GM21576 (cell line): ENCODE data around the gene KRTAP5-2.
"Not testable (repeated sequence)": the region's sequence is repeated elsewhere in the genome, so short reads cannot be mapped to it uniquely, and the experiment has no call there.

ENCODE experiments used
- ATAC-seq: cut with Tn5 transposase; IDR thresholded peaks from one replicate; pipeline ENCODE4 v1.9.1; 2021; ENCODE audit warnings: mild to moderate bottlenecking, moderate library complexity; ENCODE audit not compliant: unreplicated experiment

KRTAP5-2 gene

GRCh38 chr11:1628506-1629325 is 30.6 kb upstream of the KRTAP5-2 start:
- ATAC-seq, result peak; percentile 55

DNA sequence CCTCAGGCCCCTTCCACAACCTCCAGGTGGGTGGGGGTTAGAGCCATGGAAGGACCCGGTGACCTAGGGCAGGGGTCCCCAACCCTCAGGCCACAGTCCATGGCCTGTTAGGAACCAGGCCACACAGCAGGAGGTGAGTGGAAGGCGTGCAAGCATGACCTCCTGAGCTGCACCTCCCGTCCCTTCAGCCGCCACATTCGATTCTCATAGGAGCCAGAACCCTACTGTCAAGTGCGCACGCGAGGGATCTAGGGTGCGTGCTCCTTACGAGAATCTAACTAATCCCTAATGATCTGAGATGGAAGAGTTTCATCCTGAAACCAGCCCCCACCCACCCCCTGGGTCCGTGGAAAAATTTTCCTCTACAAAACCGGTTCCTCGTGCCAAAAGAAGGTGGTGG is 27.4 kb upstream of the KRTAP5-2 start:
- no peak for ATAC-seq

- ATAC-seq, result no peak
Measured at GRCh38 chr11:1624621-1625020, 26.5 kb upstream of the KRTAP5-2 start.

DNA sequence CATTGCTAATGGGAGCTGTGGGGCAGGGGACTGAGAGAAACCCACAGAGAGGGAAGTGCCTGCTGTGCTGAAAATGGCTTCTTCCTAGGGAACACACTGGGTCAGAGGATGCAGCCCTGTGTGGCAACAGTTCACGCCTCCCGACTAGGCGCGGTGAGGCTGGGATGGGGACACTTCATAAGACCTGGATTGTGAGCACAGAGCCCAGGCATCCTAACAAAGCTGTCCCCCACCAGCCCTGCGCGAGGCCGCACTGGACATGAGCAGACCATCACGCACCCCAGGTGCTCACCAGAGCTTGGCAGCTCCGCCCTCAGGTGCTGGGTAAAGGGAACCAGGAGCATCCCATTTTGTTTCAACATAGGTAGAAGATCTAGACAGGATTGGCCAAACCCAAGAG is 25.6 kb upstream of the KRTAP5-2 start:
- no peak for ATAC-seq

DNA sequence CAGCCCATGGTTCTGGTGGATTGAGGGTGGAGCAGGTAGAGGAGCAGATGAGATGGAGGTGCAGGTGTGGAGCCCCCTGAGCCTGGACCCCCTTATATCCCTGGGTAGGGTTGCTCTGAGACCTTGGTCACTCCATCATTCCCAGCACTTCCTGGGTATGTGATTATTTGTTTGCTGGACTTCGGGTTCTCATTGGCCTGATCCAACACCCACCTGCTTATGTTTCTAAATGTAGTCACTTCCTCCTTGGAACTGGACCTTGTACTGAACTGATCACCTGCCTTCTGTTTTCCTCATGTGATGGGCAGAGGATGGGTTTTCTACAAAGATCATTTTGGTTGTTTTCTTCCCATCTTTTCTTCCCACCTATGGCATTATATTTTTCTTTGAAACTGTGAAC is 24.0 kb upstream of the KRTAP5-2 start, which contains the start of gene KRTAP5-4:
Gene KRTAP5-4, minus strand, starts transcription at position 53 of the 400 bp plus-strand sequence. Its CDS starts 45 bp downstream, at position 8.
- ATAC-seq, result no peak

GRCh38 chr11:1619449-1619848 is 21.4 kb upstream of the KRTAP5-2 start:
- ATAC-seq, result no peak

GRCh38 chr11:1618231-1618630 is 20.1 kb upstream of the KRTAP5-2 start:
- ATAC-seq, result no peak

DNA sequence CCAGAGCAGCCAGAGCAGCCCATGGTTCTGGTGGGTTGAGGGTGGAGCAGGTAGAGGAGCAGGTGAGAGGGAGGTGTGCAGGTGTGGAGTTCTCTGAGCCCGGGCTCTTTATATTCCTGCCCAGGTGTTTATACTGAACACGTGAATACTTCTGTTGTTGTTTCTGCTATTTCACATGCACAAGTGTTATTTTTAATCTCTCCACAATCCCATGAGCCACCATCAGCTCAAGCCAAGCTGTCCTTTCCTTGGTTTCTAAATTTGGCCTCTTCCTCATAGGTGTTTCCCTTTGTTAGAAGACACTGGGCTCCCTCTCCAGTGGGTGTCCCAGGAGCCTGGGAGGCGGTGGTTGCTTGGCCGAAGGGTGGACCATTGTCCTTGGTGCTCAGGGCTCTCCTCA is 10.3 kb upstream of the KRTAP5-2 start, which contains the start of gene KRTAP5-3:
Gene KRTAP5-3, minus strand, starts transcription at position 101 of the 400 bp plus-strand sequence. Its CDS starts 78 bp downstream, at position 23.
- ATAC-seq, result no peak

DNA sequence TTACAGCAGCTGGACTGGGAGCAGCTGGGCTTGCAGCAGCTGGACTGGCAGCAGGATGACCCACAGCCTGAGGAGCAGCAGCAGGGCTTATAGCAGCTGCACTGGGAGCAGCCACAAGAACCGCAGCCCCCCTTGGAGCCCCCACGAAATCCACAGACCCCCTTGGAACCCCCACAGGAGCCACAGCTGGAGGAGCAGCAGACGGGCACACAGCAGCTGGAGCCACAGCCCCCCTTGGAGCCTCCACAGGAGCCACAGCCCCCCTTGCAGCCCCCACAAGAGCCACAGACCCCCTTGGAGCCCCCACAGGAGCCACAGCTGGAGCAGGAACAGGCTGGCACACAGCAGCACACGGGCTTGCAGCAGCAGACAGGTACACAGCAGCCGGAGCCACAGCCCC is 9.8 kb upstream of the KRTAP5-2 start:
- not testable (repeated sequence) for ATAC-seq

DNA sequence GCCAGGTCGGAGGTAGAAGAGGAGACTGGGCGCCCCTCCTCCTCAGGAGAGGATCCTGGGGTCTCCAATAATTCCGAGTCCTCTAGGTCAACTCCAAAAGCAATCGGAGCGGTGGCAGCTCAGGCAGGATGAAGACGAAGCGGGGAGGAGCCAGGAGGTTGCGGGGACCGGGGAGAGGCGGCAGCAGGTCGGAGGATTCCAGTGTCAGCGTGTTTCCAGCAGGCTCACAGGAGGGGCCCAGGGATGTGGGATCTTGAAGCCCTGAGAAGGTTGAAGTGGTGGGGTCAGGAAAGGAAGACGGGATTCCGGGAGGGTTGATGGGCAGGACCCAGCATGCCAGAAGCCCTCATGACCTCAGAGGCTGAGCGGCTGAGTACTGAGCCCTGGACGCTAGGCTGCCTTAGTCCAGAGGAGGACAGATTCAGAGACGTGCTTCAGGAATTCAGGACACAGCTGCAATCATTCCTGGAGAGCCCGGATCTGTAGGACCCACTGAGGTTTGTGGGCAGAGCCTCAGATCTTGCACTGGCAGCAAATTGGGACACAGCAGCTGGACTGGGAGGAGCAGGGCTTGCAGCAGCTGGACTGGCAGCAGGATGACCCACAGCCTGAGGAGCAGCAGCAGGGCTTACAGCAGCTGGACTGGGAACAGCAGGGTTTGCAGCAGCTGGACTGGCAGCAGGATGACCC is 9.2 kb upstream of the KRTAP5-2 start:
- ATAC-seq, result not testable (repeated sequence)

DNA sequence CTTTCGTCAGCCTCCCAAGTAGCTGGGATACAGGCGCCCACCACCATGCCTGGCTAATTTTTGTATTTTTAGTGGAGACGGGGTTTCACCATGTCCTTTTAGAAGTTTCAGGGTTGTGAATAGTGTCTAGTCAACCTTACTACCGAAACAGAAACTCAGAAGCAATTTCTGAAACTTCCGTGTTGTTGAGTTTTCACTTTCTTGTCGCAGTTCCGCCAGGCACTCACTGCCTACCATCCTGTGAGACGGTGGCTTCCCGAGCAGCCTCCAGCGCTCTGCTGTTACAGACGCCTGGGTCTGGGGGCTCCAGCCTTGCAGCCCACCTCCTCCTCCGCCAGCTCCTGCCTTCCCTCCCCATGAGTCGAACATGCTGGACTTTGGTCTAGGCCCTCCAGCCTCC is 7.8 kb upstream of the KRTAP5-2 start:
- ATAC-seq, result peak; percentile 97

DNA sequence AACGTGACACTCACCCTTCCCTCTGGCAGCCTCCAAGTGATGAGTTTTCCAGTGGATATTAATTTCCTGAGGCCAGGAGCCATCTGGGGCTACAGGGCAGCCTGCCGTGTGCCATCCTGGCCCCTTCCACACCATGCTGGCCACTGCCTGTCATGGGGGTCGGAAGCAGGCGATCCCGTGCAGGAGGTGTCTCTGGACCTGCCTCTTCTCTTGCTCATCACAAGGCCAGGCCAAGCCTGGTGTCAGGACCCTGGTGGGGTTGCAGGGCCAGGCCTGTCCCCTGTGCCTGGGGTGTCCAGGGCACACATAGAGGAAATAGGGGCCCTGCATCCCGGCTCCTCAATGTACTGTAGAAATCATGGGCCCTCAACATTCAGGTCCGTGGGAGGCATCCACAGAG is 6.6 kb upstream of the KRTAP5-2 start:
- no peak for ATAC-seq

DNA sequence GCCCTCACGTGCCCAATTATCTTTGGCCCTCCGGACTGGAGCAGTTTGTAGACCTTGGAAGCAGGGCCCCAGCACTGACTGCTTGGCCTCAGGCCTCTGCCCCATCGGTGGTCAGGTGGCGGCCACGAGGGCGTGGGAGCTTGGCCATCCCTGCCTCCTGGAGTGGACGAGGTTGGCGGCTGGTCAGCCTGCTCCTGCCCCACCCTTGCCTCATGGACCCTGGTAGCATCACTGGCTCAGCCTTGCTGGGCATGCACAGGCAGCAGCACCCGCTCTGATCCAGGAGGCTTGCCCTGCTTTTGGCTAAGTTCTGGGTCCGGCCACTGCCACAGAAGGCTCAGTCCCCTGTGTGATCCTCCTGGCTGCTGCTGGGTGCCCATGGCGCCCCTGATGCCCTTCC is 6.1 kb upstream of the KRTAP5-2 start:
- ATAC-seq, result no peak

DNA sequence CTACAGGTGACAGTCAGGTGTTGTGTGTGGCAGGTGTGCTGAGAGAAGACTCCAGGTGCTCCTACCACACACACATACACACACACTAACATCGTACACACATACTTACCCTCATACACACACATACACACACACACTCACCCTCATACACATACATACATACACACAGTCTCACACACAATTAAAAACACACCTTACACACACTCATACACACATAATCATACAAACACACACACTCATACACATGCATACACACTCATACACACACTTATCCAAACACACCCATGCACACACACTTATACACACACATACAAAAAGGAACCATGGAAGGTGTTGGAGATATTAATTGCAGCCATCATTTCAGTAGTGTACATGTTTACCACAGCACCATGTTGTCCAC is 5.5 kb upstream of the KRTAP5-2 start:
- ATAC-seq, result no peak

GRCh38 chr11:1601663-1602062 is 3.6 kb upstream of the KRTAP5-2 start:
- ATAC-seq, result not testable (repeated sequence)

DNA sequence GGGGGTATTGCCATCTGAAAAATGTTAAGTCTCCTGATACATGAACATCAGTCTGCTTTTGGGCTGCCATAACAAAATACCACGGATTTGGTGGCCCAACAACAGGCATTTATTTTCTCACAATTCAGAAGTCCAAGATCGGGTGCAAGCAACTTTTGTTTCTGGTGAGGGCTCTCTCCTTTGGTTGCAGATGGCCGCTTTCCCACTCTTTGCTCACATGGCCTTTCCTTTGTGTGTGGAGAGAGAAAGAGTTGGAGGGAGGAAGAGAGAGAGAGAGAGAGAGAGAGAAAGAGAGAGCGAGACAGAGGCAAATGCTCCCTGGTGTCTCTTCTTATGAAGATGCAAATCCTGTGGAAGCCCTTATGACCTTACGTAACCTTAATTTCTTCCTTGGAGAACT is 2.5 kb upstream of the KRTAP5-2 start:
- ATAC-seq, result no peak

DNA sequence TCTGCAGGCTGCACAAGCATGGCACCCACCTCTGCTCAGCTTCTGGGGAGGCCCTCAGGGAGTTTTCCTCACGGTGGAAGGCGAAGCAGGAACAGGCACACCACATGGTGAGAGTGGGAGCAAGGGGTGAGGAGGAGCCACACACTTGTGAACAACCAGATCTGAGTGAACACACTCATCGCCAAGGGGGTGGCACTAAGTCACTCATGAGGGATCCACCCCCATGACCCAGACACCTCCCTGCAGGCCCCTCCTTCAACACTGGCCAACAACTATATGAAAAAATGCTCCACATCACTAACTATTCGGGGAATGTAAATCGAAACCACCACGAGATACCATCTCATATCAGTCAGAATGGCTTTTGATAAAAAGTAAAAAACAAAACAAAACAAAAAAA is 722 bp upstream of the KRTAP5-2 start:
- ATAC-seq, result no peak

- not testable (repeated sequence) for ATAC-seq
Measured at GRCh38 chr11:1598406-1598805, 312 bp upstream of the KRTAP5-2 start.

- no peak for ATAC-seq
Measured at GRCh38 chr11:1597331-1597993, 632 bp downstream of the KRTAP5-2 start.

GRCh38 chr11:1596576-1597121 is 1.4 kb downstream of the KRTAP5-2 start:
- ATAC-seq, result not testable (repeated sequence)

GRCh38 chr11:1595994-1596575 is 2.0 kb downstream of the KRTAP5-2 start:
- not testable (repeated sequence) for ATAC-seq
